Measurements from ENCODE around the gene PLA2G2C. TPM values are rescaled to one million over a fixed set of nuclear protein-coding genes. Genes with fewer than 3 reads are reported as not detected.

The PLA2G2C gene
- total RNA-seq, 2 experiments from 2014 or later = 0.18 to 0.40 TPM

DNA sequence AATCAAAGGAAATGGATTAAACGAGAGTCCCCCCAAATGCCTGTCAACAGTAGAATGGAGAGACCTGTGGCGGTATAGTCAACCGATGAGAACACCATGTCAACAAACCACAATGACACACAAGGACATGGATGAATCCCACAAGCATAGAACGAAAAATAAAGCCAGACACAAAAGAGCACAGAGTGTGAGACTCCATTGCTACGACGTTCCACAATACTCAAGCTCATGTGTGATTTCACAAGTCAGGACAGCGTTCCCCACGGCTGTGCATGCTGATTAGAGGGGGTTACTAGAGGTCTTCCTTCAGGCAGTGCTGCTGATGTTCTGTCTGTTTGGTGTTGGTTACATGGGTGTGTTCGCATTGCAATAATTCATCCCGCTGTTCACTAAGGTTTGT is 61.2 kb downstream of the PLA2G2C start:
- DNase-seq = no peak
- POLR2A ChIA-PET = no interaction called here
- H3K27ac Mint-ChIP-seq = no peak overlapping the region
- no peaks in the 10 kb centered on the region for H3K36me3 Mint-ChIP-seq (ENCODE audit: low read depth)
- H3K4me3 Mint-ChIP-seq = no peak overlapping the region
- no peaks in the 10 kb centered on the region for H3K4me1 Mint-ChIP-seq
- H3K27me3 Mint-ChIP-seq = peaks cover 13% of the 10 kb centered on the region
- CTCF ChIA-PET = interaction anchor here (1.0 kb wide), 1 partner anchor 69 kb away, joined by 4 read pairs; no protein-coding TSS in a partner anchor
- no peaks in the 10 kb centered on the region for H3K9me3 Mint-ChIP-seq

DNA sequence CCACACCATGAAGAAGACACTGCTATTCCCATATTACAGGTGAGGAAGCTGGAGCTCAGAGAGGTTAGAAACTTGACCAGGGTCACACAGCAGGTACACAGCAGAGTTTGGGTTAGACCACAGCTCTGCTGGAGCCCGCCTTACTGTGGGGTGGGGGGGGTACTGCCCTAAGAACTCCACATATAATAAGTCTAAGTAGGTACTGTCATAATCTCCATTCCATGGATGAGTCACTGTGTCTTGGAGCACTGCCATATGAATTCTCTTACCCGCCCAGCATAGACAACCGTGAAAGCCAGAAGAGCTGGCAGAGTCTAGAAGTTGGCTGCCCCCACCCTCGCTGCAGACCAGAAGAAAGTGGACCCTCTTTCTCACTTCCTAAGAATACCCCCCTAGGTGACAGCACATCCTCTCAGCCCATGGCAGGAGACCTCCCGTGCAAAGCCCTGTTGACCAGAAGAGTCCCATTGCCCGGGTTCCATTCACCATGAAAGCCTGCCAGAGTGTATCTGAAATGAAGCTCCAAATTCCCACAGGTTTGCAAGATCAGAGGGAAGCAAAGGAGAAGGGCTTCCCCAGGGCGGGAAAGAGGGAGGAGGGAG is 61.8 kb downstream of the PLA2G2C start:
- Mint-ChIP-seq H3K4me3 (no peak overlapping the region), H3K27ac (no peak overlapping the region), H3K9me3 (no peaks in the 10 kb centered on the region), H3K4me1 (no peaks in the 10 kb centered on the region), H3K36me3 (ENCODE audit: low read depth) (no peaks in the 10 kb centered on the region), H3K27me3 (peaks cover 10% of the 10 kb centered on the region)
- no peak for DNase-seq
- ChIA-PET POLR2A (no interaction called here), CTCF (interaction anchor here (1.0 kb wide), 1 partner anchor 70 kb away, joined by 4 read pairs; no protein-coding TSS in a partner anchor)

DNA sequence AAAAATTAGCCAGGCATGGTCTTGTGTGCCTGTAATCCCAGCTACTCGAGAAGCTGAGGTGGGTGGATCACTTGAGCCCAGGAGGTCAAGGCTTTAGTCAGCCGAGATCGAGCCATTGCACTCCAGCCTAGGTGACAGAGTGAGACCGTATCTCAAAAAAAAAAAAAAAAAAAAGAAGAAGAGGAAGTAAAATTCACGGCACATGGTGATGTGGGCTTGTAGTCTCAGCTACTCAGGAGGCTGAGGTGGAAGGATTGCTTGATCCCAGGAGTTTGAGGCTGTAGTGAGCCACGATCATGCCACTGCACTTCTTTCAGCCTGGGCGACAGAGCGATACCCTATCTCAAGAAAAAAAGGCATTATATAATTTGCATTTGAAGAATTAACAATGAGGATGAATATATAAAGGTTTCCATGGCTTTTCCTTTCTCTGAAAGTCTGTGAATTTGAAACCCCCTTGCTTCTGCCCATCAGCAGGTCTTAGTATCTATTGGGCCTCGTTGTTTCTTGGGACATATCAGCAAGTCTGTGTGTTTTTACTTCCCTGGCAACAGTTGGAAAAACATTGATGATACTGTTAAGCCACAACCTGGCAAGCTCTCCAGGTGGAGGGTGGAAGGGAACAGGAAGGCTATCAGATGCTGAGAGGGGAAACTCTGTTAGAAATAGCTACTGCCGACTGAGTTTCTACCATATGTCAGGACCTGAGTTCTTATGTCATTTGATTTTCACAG is 62.4 kb downstream of the PLA2G2C start:
- H3K27me3 Mint-ChIP-seq = peaks cover 10% of the 10 kb centered on the region
- POLR2A ChIA-PET = no interaction called here
- CTCF ChIA-PET = interaction anchor here (1.0 kb wide), 1 partner anchor 71 kb away, joined by 4 read pairs; no protein-coding TSS in a partner anchor

DNA sequence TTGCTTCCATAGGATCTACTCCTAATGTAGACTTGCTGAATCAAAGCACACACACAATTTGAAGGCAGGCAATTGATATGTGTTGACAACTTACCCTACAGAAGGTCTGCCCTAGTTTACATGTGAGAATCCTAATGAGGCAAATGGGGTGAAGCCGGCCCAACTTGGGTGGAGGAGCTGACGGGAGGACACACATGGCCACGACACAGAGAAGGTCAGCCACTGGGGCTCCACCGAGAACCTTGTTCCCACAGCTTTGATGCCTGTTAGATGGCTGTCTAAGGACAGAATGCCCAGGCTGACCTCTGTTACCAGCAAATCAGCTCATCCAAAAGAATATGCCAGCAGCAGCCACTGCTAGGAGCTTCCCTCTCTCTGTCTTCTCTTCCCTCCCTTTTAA is 65.5 kb downstream of the PLA2G2C start:
- POLR2A ChIA-PET = no interaction called here
- Mint-ChIP-seq H3K36me3 (ENCODE audit: low read depth) (no peaks in the 10 kb centered on the region), H3K4me3 (no peak overlapping the region), H3K9me3 (no peaks in the 10 kb centered on the region), H3K27ac (no peak overlapping the region), H3K4me1 (no peaks in the 10 kb centered on the region), H3K27me3 (peaks cover 16% of the 10 kb centered on the region)
- no peak for DNase-seq
- CTCF ChIA-PET = no interaction called here

More for the DNA sequence above, 62.4 kb downstream of the PLA2G2C start:
- Mint-ChIP-seq H3K36me3 (ENCODE audit: low read depth) (no peaks in the 10 kb centered on the region), H3K9me3 (no peaks in the 10 kb centered on the region), H3K27ac (no peak overlapping the region), H3K4me3 (no peak overlapping the region), H3K4me1 (no peaks in the 10 kb centered on the region)
- DNase-seq = no peak

DNA sequence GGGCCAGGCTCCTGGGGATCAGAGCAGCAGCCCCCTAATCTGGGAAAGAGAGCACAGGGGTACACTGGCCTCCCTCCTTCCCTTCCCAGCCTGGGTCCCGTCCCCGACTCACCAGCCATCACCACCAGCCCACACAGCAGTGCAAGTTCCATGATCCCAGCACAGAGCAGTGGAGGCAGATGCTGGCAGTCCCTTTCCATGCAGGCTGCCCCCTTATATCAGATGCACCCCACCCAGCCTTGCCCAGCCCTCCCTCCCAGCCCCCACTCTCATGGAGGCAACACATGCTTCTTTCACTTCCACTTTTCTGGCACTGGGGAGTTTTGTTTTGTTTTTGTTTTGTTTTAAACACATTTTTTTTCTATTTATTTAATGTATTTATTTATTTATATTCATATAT is 67.0 kb downstream of the PLA2G2C start, which contains the start of gene PLA2G2D:
Gene PLA2G2D, minus strand, starts transcription at position 190 of the 400 bp plus-strand sequence. Its CDS starts 38 bp downstream, at position 152.
- Mint-ChIP-seq H3K36me3 (ENCODE audit: low read depth) (no peaks in the 10 kb centered on the region), H3K27me3 (peaks cover 14% of the 10 kb centered on the region), H3K4me3 (no peak within 1 kb of the TSS), H3K9me3 (no peaks in the 10 kb centered on the region), H3K27ac (no peak within 1 kb of the TSS), H3K4me1 (no peaks in the 10 kb centered on the region)
- POLR2A ChIA-PET = no interaction called here
- no peak for DNase-seq
- CTCF ChIA-PET = no interaction called here

DNA sequence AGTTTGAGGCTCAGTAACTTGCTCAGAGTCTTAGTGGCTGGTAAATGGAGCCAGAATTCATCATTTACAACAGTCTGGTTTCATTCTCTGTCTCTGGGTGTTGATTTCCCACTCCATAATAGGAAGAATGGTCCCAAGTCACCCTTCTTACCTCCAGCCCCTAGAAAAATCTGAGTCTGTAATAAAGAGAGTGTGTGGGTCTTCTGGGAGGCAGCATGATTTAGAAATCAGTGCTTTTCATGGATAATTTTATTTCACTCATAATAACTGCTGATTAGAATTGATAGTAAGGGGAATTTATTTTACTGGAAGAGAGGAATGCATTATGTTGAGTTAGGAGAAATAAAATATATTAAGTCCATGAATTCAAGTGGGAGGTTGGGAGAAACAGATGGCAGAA is 69.1 kb downstream of the PLA2G2C start:
- no peaks in the 10 kb centered on the region for H3K4me1 Mint-ChIP-seq
- no peaks in the 10 kb centered on the region for H3K9me3 Mint-ChIP-seq
- peaks cover 14% of the 10 kb centered on the region for H3K27me3 Mint-ChIP-seq
- no peak overlapping the region for H3K27ac Mint-ChIP-seq
- DNase-seq = no peak
- ChIA-PET CTCF (no interaction called here), POLR2A (no interaction called here)
- no peak overlapping the region for H3K4me3 Mint-ChIP-seq
- H3K36me3 Mint-ChIP-seq (ENCODE audit: low read depth) = no peaks in the 10 kb centered on the region

DNA sequence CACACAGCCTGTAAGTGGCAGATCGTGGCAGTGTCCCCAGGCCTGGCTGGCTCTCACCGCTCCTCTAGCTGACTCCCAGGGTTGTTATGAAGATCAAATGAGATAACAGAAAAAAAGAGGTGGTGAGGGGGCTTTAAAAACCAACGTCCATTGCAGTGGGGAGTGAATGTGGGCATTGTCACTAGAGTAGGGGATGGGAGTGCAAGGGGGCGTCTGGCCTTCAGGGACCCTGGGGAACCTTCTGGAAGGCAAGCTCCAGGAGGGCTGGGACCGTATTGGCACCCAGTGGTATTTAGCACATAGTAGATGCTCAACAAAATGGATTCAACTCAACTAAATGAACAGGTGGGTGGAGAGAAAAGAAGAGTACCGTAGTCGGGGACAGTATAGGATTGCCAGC is 70.4 kb downstream of the PLA2G2C start:
- CTCF ChIA-PET = interaction anchor here (1.0 kb wide), 1 partner anchor 234 kb away, joined by 3 read pairs; the partner anchor contains the start of gene OTUD3
- no peak for DNase-seq
- POLR2A ChIA-PET = no interaction called here
- Mint-ChIP-seq H3K4me1 (no peaks in the 10 kb centered on the region), H3K27ac (no peak overlapping the region), H3K36me3 (ENCODE audit: low read depth) (no peaks in the 10 kb centered on the region), H3K4me3 (no peak overlapping the region), H3K9me3 (no peaks in the 10 kb centered on the region), H3K27me3 (peaks cover 11% of the 10 kb centered on the region)

DNA sequence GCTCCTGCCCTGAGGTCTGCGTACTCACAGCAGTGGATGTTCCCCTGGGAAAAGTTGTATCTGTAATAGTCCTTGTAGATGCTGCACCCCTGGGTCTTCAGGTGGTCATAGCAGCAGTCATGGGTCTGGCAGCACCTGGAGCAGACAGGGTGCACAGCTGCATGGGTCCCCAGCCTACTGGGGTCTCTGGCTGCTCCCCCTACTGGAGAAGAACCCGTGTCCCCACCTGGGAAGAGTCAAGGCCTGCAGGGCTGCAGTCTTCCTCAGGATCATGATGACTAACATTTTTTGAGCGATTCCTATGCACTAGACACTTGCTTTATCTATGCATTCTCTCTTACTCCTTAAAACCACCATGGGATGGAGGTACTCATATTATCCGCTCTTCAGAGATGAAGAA is 70.8 kb downstream of the PLA2G2C start:
- no peak for DNase-seq
- Mint-ChIP-seq H3K36me3 (ENCODE audit: low read depth) (no peaks in the 10 kb centered on the region), H3K4me3 (no peak overlapping the region), H3K27ac (no peak overlapping the region), H3K27me3 (peaks cover 8% of the 10 kb centered on the region), H3K4me1 (no peaks in the 10 kb centered on the region), H3K9me3 (no peaks in the 10 kb centered on the region)
- ChIA-PET CTCF (interaction anchor here (1.0 kb wide), 1 partner anchor 233 kb away, joined by 3 read pairs; the partner anchor contains the start of gene OTUD3), POLR2A (no interaction called here)

DNA sequence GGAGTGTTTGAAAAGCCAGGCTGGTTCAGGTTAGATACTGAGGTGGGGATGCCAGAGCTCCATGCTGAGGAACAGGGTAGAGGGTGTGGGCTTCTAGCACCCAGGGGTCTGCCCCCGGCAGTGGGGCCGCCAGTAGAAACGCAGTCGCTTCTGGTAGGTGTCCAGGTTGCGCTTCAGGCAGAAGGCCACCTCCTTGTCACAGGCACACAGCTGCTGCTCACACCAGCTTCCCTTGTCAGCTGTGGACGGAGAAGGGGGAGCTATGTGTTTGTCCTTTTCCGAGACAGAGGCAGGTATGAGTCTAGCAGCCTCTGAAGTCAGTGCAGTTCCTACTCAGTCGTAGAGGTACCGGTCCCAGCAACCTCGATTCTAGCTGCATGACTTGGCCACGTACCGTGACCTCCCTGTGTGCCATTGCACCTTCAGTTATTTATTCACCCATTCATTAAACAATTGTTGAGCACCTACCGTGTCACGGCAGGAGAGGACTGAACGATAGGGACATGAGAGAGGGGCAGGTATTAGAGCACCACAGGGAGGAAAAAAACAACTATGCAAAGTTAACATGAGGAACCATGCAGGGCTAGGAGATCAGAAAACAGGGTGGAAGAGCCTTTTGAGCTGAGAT is 72.2 kb downstream of the PLA2G2C start:
- no peak overlapping the region for H3K4me3 Mint-ChIP-seq
- no peaks in the 10 kb centered on the region for H3K9me3 Mint-ChIP-seq
- POLR2A ChIA-PET = no interaction called here
- CTCF ChIA-PET = interaction anchor here (0.6 kb wide), 1 partner anchor 39 kb away, joined by 3 read pairs; no protein-coding TSS in a partner anchor
- no peak overlapping the region for H3K27ac Mint-ChIP-seq
- H3K27me3 Mint-ChIP-seq = peaks cover 6% of the 10 kb centered on the region
- H3K36me3 Mint-ChIP-seq (ENCODE audit: low read depth) = no peaks in the 10 kb centered on the region
- no peaks in the 10 kb centered on the region for H3K4me1 Mint-ChIP-seq
- DNase-seq = no peak

Other genes starting within 250 kb of the PLA2G2C start
- gene PLA2G2A, start 206.9 kb downstream of the PLA2G2C start, total RNA-seq = not detected
- not detected for gene PLA2G5, start 116.3 kb downstream of the PLA2G2C start, total RNA-seq
- not detected for gene PLA2G2D, start 67.0 kb downstream of the PLA2G2C start, total RNA-seq
- gene PLA2G2F, start 47.2 kb downstream of the PLA2G2C start, total RNA-seq = not detected
- 1 to 10 TPM; 1.5 to 1.7 TPM for gene UBXN10, start 422 bp downstream of the PLA2G2C start, total RNA-seq
- gene VWA5B1, start 104.4 kb upstream of the PLA2G2C start, total RNA-seq = not detected